WERI-Rb-1 (cell line): Measurements from ENCODE around the gene DHX35.

ENCODE experiments used
- DNase-seq: peaks from one replicate; pipeline ENCODE4 v3.0.0-alpha.2; 2020
- H3K27ac ChIP-seq: fragments of 250-450 bp; sonication (Bioruptor Pico); 2 replicates; pipeline ENCODE4 v1.5.1; 2020; ENCODE audit warnings: mild to moderate bottlenecking, moderate library complexity
- H3K27me3 ChIP-seq: fragments of 250-450 bp; sonication (Bioruptor Pico); 2 replicates; pipeline ENCODE4 v1.5.1; 2021; ENCODE audit warnings: mild to moderate bottlenecking, low read depth, moderate library complexity; ENCODE audit not compliant: insufficient read depth, severe bottlenecking
- H3K36me3 ChIP-seq: fragments of 250-450 bp; sonication (Bioruptor Pico); 2 replicates; pipeline ENCODE4 v1.5.1; 2020; ENCODE audit warnings: mild to moderate bottlenecking, moderate library complexity
- H3K4me3 ChIP-seq: 2 replicates; pipeline ENCODE4 v1.5.1; 2011; ENCODE audit warnings: low read depth, mild to moderate bottlenecking, control low read depth, low read length
- H3K9me3 ChIP-seq: fragments of 250-450 bp; sonication (Bioruptor Pico); 2 replicates; pipeline ENCODE4 v1.5.1; 2021; ENCODE audit warnings: mild to moderate bottlenecking, moderate library complexity; ENCODE audit not compliant: severe bottlenecking
- TF ChIP-seq, protein P1 (sequence below): IDR thresholded peaks from 2 replicates; pipeline ENCODE4 v1.5.1; 2011; ENCODE audit warnings: low read depth, mild to moderate bottlenecking, control low read depth, inconsistent platforms, low read length

DHX35 gene

DNA sequence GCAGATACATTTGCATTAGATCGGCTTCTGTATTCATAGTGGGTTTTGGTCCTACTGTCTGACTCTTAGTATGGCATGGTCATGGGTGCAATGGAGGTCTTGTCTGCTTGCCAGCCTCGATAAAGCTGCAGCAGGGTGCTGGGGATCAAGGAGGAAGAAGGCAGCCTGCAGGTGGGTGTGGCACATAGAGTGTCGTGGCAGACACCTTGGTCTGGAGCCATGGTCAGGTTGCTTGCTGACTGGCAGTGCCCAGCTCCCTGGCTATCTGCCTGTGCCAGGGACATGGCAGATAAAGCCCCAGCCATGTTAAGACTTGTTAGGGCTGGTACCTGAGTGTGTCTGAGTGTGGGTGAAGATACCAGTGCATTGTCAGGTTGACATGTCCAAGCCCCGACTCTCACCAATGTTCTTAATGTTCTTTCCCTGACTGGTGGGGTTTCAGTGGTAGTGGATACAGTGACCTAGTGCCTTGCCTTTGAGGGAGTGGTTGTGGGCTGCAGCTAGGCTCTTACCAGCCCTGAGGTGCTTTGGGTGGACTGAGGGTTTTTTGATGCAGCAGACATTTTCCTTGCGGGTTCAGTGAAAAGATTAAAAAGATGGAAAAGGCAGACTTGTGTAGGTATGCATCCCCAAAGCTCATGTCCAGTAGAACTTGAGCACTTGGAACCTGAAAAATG is 34.1 kb upstream of the DHX35 start:
- no peak for DNase-seq
- TF ChIP-seq, protein P1, sequence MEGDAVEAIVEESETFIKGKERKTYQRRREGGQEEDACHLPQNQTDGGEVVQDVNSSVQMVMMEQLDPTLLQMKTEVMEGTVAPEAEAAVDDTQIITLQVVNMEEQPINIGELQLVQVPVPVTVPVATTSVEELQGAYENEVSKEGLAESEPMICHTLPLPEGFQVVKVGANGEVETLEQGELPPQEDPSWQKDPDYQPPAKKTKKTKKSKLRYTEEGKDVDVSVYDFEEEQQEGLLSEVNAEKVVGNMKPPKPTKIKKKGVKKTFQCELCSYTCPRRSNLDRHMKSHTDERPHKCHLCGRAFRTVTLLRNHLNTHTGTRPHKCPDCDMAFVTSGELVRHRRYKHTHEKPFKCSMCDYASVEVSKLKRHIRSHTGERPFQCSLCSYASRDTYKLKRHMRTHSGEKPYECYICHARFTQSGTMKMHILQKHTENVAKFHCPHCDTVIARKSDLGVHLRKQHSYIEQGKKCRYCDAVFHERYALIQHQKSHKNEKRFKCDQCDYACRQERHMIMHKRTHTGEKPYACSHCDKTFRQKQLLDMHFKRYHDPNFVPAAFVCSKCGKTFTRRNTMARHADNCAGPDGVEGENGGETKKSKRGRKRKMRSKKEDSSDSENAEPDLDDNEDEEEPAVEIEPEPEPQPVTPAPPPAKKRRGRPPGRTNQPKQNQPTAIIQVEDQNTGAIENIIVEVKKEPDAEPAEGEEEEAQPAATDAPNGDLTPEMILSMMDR: no peak
- Histone ChIP-seq H3K4me3 (peak overlapping the region; percentile 99; the same call in 1 of the 2 replicates), H3K27me3 (no peaks in the 10 kb centered on the region), H3K27ac (no peak overlapping the region), H3K9me3 (peaks cover 6% of the 10 kb centered on the region), H3K36me3 (peaks cover 43% of the 10 kb centered on the region)

DNA sequence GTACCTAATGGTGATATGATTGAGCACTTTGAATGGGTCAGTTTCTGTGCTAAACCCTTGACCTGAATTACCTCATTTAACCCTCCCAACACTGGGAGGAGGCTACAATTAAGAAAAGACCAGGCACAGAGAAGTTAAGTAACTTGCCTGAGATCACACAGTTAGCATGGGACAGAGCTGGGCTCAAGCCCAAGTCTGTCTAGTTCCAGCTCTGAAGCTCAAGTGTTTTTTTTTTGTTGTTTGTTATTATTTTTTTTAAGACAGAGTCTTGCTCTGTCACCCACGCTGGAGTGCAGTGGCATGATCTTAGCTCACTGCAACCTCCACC is 31.9 kb upstream of the DHX35 start:
- Histone ChIP-seq H3K36me3 (peaks cover 48% of the 10 kb centered on the region), H3K27me3 (no peaks in the 10 kb centered on the region), H3K9me3 (peaks cover 6% of the 10 kb centered on the region), H3K27ac (no peak overlapping the region), H3K4me3 (no peak overlapping the region)
- DNase-seq: no peak
- TF ChIP-seq, protein P1: no peak

DNA sequence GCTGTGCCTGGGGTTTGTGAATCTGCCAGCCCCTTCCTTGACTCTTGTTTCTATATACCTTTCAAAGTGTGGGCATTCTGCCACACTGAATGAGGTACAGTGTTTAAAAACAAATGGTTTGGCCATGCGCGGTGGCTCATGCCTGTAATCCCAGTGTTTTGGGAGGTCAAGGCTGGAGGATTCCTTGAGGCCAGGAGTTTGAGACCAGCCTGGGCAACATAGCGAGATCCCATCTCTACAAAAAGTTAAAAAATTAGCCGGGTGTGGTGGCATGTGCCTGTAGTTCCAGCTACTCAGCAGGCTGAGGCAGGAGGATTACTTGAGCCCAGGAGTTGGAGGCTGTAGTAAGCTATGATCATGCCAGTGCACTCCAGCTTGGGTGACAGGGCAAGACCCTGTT is 30.2 kb upstream of the DHX35 start:
- no peaks in the 10 kb centered on the region for H3K9me3 ChIP-seq
- TF ChIP-seq, protein P1: no peak
- H3K27ac ChIP-seq: no peak overlapping the region
- no peaks in the 10 kb centered on the region for H3K27me3 ChIP-seq
- H3K36me3 ChIP-seq: peaks cover 58% of the 10 kb centered on the region
- no peak overlapping the region for H3K4me3 ChIP-seq
- DNase-seq: no peak

DNA sequence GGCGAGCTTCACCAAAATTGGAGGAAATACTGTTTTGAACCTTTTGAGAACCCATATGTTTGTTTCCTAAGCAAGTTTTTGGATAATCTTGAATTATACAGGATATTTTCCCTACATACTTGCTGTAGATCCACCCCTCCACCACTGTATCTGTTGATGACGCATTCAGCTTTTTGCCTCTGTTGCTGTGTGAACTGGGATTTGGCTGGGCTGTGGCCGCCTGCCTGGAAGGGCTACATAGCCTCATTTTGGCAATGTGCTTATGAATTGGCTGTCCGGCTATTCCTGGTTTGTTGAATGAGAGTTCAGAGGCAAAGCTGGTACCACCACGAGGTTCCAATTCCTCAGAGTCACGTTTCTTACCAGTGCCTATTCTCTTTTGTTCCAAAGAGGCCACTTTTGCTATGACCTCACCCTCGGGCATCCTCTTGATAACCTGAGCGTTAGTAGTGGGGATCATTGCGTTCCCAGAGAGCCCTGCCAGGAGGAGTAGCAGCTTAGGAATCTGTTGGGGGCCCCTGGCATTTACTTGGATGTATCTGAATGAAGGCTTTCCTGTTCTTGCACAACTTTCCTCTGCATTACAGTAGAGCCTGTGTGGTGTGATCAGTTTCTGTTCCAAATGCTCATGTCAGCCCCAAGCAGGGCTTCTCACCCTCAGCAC is 29.6 kb upstream of the DHX35 start:
- H3K27me3 ChIP-seq: no peaks in the 10 kb centered on the region
- TF ChIP-seq, protein P1: no peak
- no peak for DNase-seq
- no peaks in the 10 kb centered on the region for H3K9me3 ChIP-seq
- H3K36me3 ChIP-seq: peaks cover 62% of the 10 kb centered on the region
- no peak overlapping the region for H3K27ac ChIP-seq
- no peak overlapping the region for H3K4me3 ChIP-seq

DNA sequence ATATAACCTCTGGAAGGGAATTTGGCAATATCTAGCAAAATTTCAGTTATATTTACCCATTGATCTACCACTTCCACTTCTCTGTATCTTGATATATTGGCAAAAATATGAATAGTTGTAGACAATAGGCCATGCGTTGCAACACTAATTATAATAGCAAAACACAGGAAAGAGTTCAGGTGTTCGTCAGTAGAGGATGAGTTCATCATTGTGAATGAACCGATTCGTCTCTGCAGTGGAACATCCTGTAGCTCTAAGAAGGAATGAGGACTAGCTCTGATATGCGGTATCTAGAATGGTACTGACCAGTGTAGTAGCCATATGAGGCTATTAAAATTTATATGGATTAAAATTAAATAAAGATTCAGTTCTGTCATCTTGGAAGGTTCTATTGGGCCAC is 27.6 kb upstream of the DHX35 start:
- Histone ChIP-seq H3K9me3 (no peaks in the 10 kb centered on the region), H3K4me3 (no peak overlapping the region)
- DNase-seq: no peak

More for the DNA sequence above, 27.6 kb upstream of the DHX35 start:
- H3K27me3 ChIP-seq: no peaks in the 10 kb centered on the region
- H3K27ac ChIP-seq: no peak overlapping the region
- H3K36me3 ChIP-seq: peaks cover 55% of the 10 kb centered on the region
- TF ChIP-seq, protein P1: no peak
